Myocyte (in vitro differentiated cells): ENCODE measurements around the gene AUP1. TPM values are rescaled to one million over a fixed set of nuclear protein-coding genes. Genes with fewer than 3 reads are reported as not detected.
"Not testable (repeated sequence)": the region's sequence is repeated elsewhere in the genome, so short reads cannot be mapped to it uniquely, and the experiment has no call there.

Experiments used
- DNase-seq: peaks from one replicate; pipeline ENCODE4 v3.0.0-alpha.2; 2012; ENCODE audit warnings: low read depth
- total RNA-seq: library from RNA; depleted of rRNA; stranded (reverse); fragments of >200 nt; gene quantifications from 2 replicates; pipeline ENCODE4 v1.2.3, GENCODE V29; 2014

The AUP1 gene
- total RNA-seq, 1 donor from 2014 or later = 111 TPM

- DNase-seq = peak; percentile 10
These were observed 30.1 kb downstream of the AUP1 start, which contains the start of gene LBX2 for GRCh38 chr2:74499267-74499939. Gene LBX2, minus strand, starts transcription at chr2:74499603. Its CDS starts 66 bp downstream, at chr2:74499537.

- peak; percentile 43 for DNase-seq
These were observed 30.8 kb downstream of the AUP1 start for GRCh38 chr2:74498500-74499266.

- peak; percentile 15 for DNase-seq
These were observed 31.6 kb downstream of the AUP1 start for GRCh38 chr2:74497777-74498499.

- DNase-seq = no peak
These were observed 32.3 kb downstream of the AUP1 start for GRCh38 chr2:74496997-74497776.

- no peak for DNase-seq
These were observed 34.1 kb downstream of the AUP1 start for GRCh38 chr2:74495440-74495839.

GRCh38 chr2:74493546-74493945 lies 36.0 kb downstream of the AUP1 start:
- DNase-seq = no peak

- DNase-seq = no peak
These were observed 37.6 kb downstream of the AUP1 start for GRCh38 chr2:74491648-74492544.

GRCh38 chr2:74489906-74490305 lies 39.6 kb downstream of the AUP1 start:
- DNase-seq = no peak

- DNase-seq = no peak
These were observed 40.6 kb downstream of the AUP1 start for GRCh38 chr2:74488643-74489481.

GRCh38 chr2:74486141-74486540 lies 43.4 kb downstream of the AUP1 start:
- DNase-seq = no peak

GRCh38 chr2:74483675-74484164 lies 45.8 kb downstream of the AUP1 start:
- DNase-seq = not testable (repeated sequence)

- peak; percentile 97 for DNase-seq
These were observed 46.5 kb downstream of the AUP1 start, which contains the start of the genes CCDC142 and TTC31 for GRCh38 chr2:74482801-74483674. Gene CCDC142, minus strand, starts transcription at chr2:74482998. Its CDS starts 161 bp downstream, at chr2:74482837. Gene TTC31, plus strand, starts transcription at chr2:74483081. Its CDS starts 15 bp downstream, at chr2:74483096.

GRCh38 chr2:74481961-74482800 lies 47.3 kb downstream of the AUP1 start:
- no peak for DNase-seq

GRCh38 chr2:74481431-74481830 lies 48.1 kb downstream of the AUP1 start:
- no peak for DNase-seq
